GM19438 (cell line): ENCODE results near the gene ALX4.

Experiments used
- ATAC-seq: cut with Tn5 transposase; IDR thresholded peaks from one replicate; pipeline ENCODE4 v1.9.1; 2021; ENCODE audit warnings: low read depth; ENCODE audit not compliant: unreplicated experiment

Gene ALX4

GRCh38 chr11:44316659-44317240 lies 6.8 kb upstream of the ALX4 start:
- no peak for ATAC-seq

- ATAC-seq, result no peak
Measured at GRCh38 chr11:44315947-44316658, 6.2 kb upstream of the ALX4 start.

GRCh38 chr11:44314733-44315132 lies 4.8 kb upstream of the ALX4 start:
- no peak for ATAC-seq

- no peak for ATAC-seq
Measured at GRCh38 chr11:44313761-44314489, 4.0 kb upstream of the ALX4 start.

GRCh38 chr11:44312876-44313275 lies 2.9 kb upstream of the ALX4 start:
- no peak for ATAC-seq

GRCh38 chr11:44311339-44312261 lies 1.7 kb upstream of the ALX4 start:
- ATAC-seq, result no peak

- ATAC-seq, result no peak
Measured at GRCh38 chr11:44310463-44311272, 729 bp upstream of the ALX4 start.

- no peak for ATAC-seq
Measured at GRCh38 chr11:44310206-44310462, 195 bp upstream of the ALX4 start.

- ATAC-seq, result no peak
Measured at GRCh38 chr11:44308923-44309477, 939 bp downstream of the ALX4 start.

- no peak for ATAC-seq
Measured at GRCh38 chr11:44308256-44308922, 1.6 kb downstream of the ALX4 start.

- no peak for ATAC-seq
Measured at GRCh38 chr11:44307340-44308099, 2.4 kb downstream of the ALX4 start.

GRCh38 chr11:44306918-44307244 lies 3.1 kb downstream of the ALX4 start:
- no peak for ATAC-seq

GRCh38 chr11:44306052-44306917 lies 3.7 kb downstream of the ALX4 start:
- no peak for ATAC-seq

GRCh38 chr11:44305470-44306051 lies 4.4 kb downstream of the ALX4 start:
- ATAC-seq, result no peak

GRCh38 chr11:44305026-44305469 lies 4.9 kb downstream of the ALX4 start:
- no peak for ATAC-seq

GRCh38 chr11:44304091-44305025 lies 5.6 kb downstream of the ALX4 start:
- no peak for ATAC-seq
